22Rv1 (cell line): Measurements from ENCODE around the gene ALOX5.

Source experiments
- H3K27ac ChIP-seq: fragments of 450-650 bp; 2 replicates; pipeline ENCODE4 v1.5.1; 2017
- ZFX ChIP-seq: fragments of 450-650 bp; IDR thresholded peaks from 2 replicates; pipeline ENCODE4 v1.6.1; 2017; ENCODE audit warnings: antibody characterized with exemption, borderline replicate concordance
- TF ChIP-seq, protein P1 (sequence below): fragments of 450-650 bp; IDR thresholded peaks from 2 replicates; pipeline ENCODE4 v1.5.1; 2017; ENCODE audit warnings: mild to moderate bottlenecking

Gene ALOX5

DNA sequence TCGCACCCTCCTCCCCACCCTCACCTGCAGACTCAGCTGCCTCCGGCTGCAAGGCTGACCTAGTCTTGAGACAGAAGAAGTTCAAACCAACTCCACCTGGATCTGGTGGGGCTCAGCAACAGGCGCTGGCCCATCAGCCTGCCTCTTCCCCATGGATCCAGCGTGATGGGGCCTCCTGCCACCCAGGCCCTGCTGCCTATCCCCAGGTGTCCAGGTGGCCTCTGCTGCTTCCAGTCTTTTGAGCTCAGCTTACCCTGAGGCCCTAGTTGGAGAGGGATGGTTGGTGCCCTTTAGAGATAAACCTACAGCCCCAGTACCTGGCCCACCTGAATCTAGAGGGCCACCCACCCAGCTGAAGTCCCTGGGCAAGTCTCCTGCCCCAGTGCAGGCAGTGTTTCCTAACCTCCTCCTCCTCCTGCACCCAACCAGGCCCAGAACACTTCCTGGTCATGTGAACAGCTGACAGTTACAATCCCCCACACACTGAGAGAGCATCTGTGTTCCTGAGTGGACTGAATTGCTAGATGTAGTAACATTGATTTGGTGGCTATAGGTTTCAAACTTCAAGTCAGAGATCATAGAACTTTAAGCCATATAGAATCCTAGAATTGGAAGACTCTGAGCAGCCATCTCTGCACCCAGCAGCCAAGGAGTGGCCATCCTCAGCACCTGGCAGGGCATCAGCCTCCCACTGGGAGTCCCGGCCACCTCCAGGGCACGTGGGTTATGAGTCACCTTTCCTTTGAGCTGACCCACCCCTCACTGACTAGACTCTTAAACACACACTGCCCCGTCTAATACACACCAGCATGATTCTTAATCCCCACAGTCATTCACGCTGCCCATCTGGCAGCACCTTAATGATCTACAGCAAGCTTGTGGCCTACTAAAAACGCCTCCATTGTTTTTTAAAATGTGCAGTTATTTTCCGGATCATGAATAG lies 51.9 kb downstream of the ALOX5 start:
- no peak for TF ChIP-seq ZFX
- TF ChIP-seq, protein P1, sequence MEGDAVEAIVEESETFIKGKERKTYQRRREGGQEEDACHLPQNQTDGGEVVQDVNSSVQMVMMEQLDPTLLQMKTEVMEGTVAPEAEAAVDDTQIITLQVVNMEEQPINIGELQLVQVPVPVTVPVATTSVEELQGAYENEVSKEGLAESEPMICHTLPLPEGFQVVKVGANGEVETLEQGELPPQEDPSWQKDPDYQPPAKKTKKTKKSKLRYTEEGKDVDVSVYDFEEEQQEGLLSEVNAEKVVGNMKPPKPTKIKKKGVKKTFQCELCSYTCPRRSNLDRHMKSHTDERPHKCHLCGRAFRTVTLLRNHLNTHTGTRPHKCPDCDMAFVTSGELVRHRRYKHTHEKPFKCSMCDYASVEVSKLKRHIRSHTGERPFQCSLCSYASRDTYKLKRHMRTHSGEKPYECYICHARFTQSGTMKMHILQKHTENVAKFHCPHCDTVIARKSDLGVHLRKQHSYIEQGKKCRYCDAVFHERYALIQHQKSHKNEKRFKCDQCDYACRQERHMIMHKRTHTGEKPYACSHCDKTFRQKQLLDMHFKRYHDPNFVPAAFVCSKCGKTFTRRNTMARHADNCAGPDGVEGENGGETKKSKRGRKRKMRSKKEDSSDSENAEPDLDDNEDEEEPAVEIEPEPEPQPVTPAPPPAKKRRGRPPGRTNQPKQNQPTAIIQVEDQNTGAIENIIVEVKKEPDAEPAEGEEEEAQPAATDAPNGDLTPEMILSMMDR = no peak
- H3K27ac ChIP-seq = no peak overlapping the region

DNA sequence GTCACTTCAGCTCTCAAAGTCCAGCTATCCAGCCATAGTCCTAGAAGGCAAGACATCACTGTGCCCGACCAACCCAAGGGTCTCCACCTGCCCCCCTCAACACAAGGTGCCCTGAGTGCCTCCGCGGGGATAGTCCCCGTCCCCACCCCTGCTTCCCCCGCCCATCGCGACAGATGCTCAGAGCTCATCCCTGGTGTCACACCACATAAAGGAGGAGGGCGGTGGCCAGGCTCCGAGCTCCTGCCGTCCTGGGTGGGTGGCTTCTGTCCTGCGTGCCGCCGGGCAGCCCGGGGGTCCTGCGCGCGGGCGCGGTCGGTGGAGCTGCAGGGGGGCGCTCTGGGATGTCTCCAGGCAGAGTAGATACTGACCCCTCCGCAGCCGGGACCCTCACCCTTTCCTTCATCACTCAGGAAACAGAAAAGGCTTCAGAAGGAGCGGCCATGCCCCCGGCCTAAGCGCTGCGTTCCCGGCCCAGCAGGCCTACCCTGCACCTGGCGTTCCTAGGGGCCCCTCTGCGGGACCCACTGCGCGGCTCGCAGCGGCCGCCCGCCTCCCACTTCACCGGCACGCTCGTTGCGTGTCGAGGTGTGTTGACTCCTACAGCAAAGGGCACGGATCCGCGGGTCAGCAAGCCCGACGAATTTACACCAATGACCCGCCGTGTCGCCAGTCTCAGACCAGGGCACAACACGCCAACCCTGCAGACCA lies 53.4 kb downstream of the ALOX5 start:
- TF ChIP-seq, protein P1 = no peak
- TF ChIP-seq ZFX = no peak
- H3K27ac ChIP-seq = no peak overlapping the region

DNA sequence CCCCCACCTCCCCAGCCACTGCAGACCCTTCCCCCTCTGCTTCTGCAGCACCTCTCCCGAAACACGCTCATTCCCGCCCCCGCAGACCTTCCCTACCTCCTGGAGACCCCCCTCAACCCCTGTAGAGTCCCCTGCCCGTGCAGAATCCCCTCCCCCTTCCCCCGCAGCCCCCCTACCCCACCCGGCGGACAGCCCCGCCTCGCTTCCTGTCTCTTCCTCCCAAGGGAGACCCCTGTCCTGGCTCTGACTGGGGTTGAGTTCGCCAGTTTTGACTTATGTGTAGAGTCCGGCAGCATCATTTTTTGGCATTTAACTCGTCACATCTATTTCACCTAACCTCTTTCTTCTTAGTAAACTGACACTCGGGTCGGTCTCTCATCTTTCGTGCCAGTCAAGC lies 54.0 kb downstream of the ALOX5 start:
- TF ChIP-seq, protein P1 = no peak
- no peak for TF ChIP-seq ZFX
- no peak overlapping the region for H3K27ac ChIP-seq

DNA sequence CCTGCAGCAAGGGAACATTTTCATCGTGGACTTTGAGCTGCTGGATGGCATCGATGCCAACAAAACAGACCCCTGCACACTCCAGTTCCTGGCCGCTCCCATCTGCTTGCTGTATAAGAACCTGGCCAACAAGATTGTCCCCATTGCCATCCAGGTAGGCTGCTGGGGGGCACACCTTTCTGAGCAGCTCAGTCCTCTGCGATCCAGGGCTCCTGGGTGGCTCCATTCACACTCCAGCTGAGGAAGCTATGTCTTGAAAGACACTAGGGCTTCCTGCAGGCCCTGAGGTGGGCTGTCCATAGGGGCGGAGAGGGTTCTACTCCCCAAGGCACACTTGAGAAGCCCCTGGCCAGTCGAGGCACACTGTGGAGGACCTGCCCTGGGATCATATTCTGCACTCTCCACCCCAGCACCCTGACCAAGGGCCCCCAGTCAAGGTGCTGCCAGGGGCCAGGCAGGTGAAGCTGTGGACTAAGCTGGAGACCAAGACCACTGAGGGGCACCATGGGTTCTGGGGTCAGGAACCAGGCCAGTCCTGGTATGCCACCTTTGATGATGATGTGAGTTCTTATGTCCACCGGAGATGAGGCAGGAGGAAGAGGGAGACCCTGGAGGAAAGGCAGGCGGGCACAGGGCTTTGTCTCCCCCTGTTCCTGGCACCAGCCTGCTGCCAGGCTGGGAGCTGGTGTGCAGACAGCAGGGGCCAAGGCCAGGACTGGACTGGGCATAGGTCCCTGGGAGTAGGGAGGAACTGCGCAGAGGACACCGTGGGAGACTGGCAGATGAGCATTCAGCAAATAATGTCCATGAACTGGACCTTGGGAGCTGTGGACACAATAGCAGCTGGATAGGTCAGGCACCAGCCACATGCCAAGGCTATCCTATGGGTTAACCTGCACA lies 54.8 kb downstream of the ALOX5 start:
- no peak for TF ChIP-seq ZFX
- TF ChIP-seq, protein P1 = no peak
- no peak overlapping the region for H3K27ac ChIP-seq

DNA sequence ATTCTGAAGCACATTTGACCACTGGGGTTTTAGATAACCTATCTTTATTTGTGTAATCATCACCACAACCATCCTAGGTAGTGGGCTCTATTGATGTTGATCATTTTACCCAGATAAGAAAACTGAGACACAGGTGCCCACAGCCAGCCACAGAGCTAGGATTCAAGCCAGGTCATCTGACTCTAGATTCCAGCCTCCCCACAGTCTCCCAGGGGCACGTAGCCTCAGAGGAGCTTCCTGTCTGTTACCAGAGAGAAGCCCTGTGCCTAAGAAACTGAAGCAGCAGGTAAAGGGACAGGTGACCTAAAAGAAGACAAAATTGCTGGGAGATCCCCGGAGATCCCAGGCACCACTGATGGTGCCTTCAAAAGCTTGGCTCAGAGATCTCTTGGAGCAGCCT lies 55.8 kb downstream of the ALOX5 start:
- no peak for TF ChIP-seq ZFX
- TF ChIP-seq, protein P1 = no peak
- no peak overlapping the region for H3K27ac ChIP-seq

DNA sequence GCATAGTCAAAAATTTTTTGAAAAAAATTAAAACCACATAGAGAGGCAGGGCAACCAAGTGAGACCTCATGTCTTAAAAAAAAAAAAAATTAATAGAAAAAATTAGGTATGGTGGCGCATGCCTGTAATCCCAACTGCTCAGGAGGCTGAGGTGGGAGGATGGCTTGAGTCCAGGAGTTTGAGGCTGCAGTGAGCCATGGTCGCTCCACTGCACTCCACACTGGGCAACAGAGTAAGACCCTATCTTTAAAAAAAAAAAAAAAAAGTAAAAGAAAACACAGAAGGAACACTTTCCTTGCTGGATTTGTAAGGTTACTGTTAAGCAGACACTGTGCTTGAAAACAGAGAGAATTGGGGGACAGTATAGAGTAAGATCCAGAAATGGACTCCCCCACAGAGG lies 58.1 kb downstream of the ALOX5 start:
- TF ChIP-seq, protein P1 = no peak
- TF ChIP-seq ZFX = no peak
- H3K27ac ChIP-seq = no peak overlapping the region
